SK-N-SH (cell line): ENCODE measurements around the gene SMARCA1.

Source experiments
- CHD2 ChIP-seq: fragments of 150-350 bp; IDR thresholded peaks from 2 replicates; pipeline ENCODE4 v1.6.1; 2018; ENCODE audit warnings: low read length; ENCODE audit not compliant: partially characterized antibody
- CTCF ChIP-seq: fragments of 200-600 bp; sonication (generic); IDR thresholded peaks from 2 replicates; pipeline ENCODE4 v1.6.1; 2017; ENCODE audit warnings: antibody characterized with exemption, mild to moderate bottlenecking, moderate library complexity
- EP300 ChIP-seq, 2 experiments: IDR thresholded peaks; 2 replicates each; pipeline versions ENCODE4 v1.4.0 to v1.6.1; 2012; ENCODE audit warnings: borderline replicate concordance in 1 of 2, low read depth in 1 of 2, low read length in 1 of 2
- FOXJ3 ChIP-seq: sonication (generic); formaldehyde crosslinking; IDR thresholded peaks from 2 replicates; pipeline ENCODE4 v1.5.1; 2020; ENCODE audit warnings: mild to moderate bottlenecking, missing genetic modification reagents
- FOXM1 ChIP-seq: IDR thresholded peaks from 2 replicates; pipeline ENCODE4 v1.4.0; 2012; ENCODE audit warnings: low read depth, mild to moderate bottlenecking
- SMC3 ChIP-seq: IDR thresholded peaks from 2 replicates; pipeline ENCODE4 v1.6.1; 2012; ENCODE audit warnings: low read depth, low read length, improper control_type of control experiment
- YY1 ChIP-seq: IDR thresholded peaks from 2 replicates; pipeline ENCODE4 v1.4.0; 2012; ENCODE audit warnings: low read depth, mild to moderate bottlenecking
- TF ChIP-seq, protein P1 (sequence below): fragments of 150-350 bp; IDR thresholded peaks from 2 replicates; pipeline ENCODE4 v1.6.1; 2017; ENCODE audit warnings: antibody characterized with exemption, low read length, low read depth, borderline replicate concordance

DNA sequence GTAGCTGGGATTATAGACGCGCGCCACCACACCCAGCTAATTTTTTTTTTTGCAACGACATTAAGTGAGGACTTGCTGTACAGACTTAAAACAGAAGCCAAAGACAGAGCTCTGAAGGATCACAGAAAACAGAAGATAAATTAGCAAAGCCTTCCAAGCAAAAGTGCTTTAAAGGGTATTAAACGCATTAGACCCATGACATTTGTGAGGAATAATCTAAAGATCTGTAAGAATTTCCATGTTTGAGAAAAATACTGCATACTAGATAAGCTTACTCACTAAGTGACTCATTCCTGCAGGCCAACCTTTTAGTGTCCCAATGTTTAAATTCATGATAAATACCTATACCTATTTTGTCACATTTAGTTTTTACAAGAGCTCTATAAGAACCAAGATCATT lies 27.4 kb downstream of the SMARCA1 start:
- no peak for TF ChIP-seq FOXJ3 (CRISPR knock-in tag)
- TF ChIP-seq, protein P1, sequence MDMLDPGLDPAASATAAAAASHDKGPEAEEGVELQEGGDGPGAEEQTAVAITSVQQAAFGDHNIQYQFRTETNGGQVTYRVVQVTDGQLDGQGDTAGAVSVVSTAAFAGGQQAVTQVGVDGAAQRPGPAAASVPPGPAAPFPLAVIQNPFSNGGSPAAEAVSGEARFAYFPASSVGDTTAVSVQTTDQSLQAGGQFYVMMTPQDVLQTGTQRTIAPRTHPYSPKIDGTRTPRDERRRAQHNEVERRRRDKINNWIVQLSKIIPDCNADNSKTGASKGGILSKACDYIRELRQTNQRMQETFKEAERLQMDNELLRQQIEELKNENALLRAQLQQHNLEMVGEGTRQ, result no peak
- TF ChIP-seq CTCF, result no peak
- no peak for TF ChIP-seq SMC3
- TF ChIP-seq YY1, result no peak
- no peak for TF ChIP-seq FOXM1
- TF ChIP-seq EP300 (IDR thresholded peaks at IDR 0.05; ENCODE audit: borderline replicate concordance in 1 of 2, low read depth in 1 of 2, low read length in 1 of 2), result 0 out of 4 replicates have a peak, but pooled peaks of 1 of the 2 experiments have one; percentile 13
- TF ChIP-seq CHD2, result no peak
